GM19324 (cell line): ENCODE measurements around the gene ADAR.
"Not testable (repeated sequence)": the region's sequence is repeated elsewhere in the genome, so short reads cannot be mapped to it uniquely, and the experiment has no call there.

Experiments
- ATAC-seq: cut with Tn5 transposase; IDR thresholded peaks from one replicate; pipeline ENCODE4 v1.9.1; 2021; ENCODE audit warnings: mild to moderate bottlenecking, moderate library complexity; ENCODE audit not compliant: unreplicated experiment, low FRiP score

The ADAR gene, protein sequence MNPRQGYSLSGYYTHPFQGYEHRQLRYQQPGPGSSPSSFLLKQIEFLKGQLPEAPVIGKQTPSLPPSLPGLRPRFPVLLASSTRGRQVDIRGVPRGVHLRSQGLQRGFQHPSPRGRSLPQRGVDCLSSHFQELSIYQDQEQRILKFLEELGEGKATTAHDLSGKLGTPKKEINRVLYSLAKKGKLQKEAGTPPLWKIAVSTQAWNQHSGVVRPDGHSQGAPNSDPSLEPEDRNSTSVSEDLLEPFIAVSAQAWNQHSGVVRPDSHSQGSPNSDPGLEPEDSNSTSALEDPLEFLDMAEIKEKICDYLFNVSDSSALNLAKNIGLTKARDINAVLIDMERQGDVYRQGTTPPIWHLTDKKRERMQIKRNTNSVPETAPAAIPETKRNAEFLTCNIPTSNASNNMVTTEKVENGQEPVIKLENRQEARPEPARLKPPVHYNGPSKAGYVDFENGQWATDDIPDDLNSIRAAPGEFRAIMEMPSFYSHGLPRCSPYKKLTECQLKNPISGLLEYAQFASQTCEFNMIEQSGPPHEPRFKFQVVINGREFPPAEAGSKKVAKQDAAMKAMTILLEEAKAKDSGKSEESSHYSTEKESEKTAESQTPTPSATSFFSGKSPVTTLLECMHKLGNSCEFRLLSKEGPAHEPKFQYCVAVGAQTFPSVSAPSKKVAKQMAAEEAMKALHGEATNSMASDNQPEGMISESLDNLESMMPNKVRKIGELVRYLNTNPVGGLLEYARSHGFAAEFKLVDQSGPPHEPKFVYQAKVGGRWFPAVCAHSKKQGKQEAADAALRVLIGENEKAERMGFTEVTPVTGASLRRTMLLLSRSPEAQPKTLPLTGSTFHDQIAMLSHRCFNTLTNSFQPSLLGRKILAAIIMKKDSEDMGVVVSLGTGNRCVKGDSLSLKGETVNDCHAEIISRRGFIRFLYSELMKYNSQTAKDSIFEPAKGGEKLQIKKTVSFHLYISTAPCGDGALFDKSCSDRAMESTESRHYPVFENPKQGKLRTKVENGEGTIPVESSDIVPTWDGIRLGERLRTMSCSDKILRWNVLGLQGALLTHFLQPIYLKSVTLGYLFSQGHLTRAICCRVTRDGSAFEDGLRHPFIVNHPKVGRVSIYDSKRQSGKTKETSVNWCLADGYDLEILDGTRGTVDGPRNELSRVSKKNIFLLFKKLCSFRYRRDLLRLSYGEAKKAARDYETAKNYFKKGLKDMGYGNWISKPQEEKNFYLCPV

DNA sequence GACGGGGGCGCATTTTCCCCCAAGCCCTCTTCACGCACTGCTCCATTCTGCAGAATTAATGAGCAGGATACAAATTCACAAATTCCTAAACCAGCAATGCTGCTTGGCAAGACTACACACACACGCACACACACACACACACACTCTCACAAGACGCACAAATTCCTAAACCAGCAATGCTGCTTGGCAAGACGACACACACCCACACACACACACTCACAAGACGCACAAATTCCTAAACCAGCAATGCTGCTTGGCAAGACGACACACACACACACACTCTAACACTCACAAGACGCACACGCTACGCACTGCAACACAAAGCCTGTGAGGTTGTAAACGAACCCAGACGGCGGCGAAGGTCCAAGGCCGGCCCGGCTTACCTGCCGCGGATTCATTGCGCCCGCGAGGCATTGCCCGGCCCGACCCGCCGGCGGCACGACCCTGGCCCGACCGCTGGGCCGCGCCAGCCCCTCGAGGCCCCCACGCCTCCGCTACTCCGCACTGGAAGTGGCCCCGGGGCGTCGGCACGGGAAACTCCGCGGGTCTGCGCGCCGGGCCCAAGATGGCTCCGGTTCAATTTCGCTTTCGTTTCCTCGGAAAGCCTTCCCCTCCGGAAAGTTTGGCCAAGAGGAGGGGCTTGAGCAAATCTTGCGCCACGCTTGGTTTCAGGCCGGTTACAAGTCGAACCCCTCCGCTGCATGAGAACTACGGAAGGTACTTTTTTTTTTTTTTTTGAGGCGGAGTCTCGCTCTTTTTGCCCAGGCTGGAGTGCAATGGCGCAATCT lies at the start of gene ADAR:
Gene ADAR (minus strand): TSS at position 578 of the 788 bp plus-strand sequence. CDS start 180 bp downstream, at position 398.
- ATAC-seq = peak; percentile 80

DNA sequence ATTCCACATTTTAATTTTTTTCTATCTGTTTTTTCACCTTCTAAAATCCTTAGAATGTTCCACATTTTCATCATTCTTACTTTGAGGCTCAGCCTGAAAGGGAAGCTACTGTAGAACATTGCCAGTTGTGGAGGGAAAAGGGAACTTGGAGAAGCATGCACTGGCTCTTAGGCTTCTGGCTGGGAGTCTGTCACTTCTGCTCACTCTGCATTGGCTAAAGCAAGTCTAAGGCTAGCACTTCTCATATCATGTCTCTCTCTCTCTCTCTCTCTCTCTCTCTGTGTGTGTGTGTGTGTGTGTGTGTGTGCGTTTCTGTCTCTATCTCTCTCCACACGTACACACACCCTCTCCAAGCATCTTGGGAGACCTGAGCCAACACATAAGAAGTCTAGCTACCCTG lies 49.6 kb upstream of the ADAR start:
- ATAC-seq = no peak

DNA sequence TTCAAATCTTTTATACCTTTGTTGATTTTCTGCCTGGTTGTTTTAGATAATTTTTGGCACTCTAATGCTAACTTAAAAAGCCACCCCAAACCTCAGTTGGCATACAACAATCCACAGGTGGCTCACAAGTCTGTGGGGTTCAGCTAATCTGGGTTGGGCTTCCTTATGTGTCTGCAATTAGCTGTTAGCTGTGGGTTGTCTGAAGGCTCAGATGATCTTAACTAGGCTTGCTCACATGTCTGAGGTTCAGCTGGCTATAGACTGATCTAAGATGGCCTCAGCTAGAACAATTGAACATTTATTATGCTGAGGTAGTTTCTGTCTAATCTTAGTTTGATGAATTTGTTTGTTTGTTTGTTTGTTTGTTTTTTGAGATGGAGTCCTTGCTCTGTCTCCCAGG lies 44.9 kb upstream of the ADAR start:
- no peak for ATAC-seq

DNA sequence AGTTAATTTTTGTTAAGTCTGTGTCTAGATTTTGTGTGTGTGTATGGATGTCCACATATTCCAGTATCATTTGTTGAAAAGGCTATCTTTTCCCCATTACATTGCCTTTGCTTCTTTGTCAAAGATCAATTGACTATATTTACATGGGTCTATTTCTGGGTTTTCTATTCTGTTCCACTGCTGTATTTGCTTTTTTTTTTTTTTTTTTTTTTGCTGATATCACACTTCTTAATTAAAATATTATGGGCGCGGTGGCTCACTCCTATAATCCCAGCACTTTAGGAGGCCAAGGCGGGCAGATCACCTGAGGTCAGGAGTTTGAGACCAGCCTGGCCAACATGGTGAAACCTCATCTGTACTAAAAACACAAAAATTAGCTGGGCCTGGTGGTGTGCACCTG lies 36.7 kb upstream of the ADAR start:
- ATAC-seq = not testable (repeated sequence)

DNA sequence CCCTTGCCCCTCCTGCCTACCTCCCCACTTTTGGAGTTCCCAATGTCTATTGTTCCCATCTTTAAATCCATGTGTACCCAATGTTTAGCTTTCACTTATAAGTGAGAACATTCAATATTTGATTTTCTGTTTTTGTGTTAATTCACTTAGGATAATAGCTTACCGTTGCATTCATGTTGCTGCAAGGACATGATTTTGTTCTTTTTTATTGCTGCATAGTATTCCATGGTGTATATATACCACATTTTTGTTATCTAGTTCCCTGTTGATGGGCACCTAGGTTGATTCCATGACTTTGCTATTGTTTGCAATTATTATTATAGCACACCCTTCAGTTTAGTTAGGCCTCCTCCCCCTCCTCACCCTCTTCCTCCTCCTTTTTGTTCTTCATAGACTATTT lies 33.5 kb upstream of the ADAR start:
- ATAC-seq = no peak

DNA sequence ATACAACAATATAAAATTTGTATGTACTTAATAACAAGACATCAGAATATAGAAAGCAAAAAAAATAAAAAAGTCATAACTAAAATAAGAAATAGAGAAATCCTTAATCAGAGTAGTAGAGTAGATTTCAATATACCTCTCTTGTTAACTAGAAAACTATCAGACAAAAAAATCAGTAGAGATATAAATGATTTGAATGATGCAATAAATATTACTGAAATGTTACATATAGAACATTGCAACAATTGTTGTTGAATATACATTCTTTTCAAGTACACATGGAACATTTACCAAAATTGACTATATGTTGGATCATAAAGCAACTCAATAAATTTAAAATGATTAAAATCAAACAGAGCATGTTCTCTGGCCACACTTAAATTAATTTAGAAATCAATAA lies 31.9 kb upstream of the ADAR start:
- no peak for ATAC-seq

DNA sequence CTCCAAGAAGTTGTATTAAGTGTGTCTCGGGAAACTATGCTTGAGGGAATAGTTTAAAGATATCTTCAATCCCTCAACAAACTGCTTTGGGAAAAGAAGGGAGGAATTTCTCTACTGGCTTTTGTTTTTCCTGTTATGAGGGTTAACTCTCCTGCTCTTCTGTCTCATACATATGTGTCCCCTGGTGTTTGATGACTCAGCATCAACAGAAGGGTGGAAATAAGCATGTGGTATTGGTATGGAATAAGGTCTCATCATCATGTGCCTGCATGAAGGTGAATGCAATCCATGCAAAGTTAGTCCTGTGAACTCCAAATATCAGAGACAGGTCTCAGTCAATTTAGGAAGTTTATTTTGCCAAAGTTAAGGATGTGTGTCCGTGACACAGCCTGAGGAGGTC lies 27.2 kb upstream of the ADAR start:
- ATAC-seq = no peak

DNA sequence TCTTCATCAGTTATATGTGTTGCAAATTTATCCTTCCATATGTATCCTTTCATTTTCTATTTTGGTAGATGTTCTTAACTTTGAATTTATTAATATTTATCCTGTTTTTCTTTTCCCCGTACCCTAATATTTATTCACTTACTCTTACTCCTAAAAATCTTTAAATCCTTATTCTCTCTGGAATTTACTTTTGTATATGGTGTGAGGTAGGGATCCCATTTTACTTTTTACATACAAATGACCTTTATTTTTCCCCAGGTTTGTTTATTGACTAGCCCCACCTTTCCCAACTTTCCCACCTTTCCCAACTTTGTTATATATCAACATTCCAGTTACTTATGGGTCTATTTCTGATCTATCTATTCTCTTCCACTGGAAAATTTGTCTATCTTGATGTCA lies 21.7 kb upstream of the ADAR start:
- ATAC-seq = no peak

DNA sequence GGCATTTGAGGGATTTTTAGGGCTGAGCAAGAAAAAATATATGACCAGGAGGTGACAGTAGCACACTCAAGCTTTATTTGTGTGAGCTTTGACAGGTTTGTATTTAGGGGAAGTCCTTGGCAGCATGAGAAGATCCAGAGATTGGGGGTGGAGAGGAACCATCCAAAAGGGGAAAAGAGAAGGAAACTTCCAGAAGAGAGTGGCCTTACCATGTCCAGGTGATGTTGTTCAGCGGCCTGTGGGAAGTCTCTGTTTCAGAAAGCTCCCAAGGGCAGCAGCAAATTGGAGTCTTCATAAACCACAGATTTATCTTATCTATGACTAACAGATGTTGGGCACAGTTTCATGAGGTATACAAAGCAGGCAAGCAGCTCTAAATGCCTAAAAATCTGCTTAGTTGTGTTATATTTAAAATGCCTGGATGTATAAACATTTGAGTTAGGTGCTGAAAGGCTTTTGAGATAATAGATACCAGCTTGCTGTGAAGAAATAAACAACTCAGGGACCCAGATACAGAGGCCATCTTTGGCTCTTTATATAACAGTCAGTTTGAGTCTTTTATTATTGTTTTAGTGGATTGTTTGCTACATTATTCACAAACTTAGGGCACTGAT lies 21.2 kb upstream of the ADAR start:
- no peak for ATAC-seq

DNA sequence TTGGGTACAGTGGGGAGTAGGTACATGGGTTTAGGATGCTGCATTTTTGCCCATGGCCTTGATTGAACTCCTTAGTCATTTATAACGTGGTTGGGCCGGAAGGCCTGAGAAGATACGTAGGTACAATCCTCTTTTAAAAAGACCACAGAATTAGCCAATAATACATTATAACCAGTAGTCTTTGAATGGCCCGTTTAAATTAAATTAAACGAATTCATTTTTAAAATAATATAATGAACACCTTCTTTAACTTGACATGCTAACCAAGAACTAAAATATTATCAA lies 20.1 kb upstream of the ADAR start:
- no peak for ATAC-seq

DNA sequence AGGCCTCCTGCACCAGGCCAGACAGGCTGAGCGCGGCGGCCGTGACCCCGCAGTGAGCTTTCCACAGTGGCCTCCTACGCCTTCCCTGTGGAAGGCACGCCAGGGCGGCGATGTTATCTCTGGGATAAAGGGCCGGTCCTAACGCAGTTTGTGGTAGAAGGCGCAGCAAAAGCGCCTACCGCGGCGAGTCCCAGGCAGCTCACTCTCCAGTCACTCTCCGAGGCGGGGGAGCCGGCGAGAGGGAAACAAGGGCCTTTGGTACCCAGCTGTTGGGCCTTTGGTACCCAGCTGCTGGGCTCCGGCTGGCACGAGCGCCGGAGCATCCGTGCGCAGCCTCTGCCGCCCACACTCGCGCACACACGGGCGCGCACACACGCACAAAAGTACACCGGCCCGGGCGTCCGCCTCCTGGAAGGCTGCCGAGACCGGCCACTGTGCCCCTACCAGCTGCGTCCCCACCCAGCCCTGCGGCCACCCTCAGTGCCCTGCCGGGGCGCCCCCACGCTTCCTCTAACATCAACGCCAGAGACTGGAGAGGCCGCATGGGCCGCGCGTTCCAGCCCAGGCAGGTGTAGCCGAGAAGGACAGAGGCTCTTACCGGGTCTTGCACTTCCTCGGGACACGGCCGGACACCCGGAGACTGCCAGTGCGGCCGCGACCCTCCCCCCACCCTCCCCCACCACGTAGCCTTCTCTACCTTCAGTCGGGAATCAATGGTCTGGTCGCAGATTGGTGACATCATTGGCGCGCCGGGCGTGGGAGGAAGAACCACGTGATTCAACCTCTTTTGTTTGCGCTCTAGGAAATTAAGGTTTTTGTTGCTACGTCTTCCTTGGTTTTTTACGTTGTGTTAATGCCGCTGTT lies 19.5 kb upstream of the ADAR start:
- ATAC-seq = peak; percentile 75

DNA sequence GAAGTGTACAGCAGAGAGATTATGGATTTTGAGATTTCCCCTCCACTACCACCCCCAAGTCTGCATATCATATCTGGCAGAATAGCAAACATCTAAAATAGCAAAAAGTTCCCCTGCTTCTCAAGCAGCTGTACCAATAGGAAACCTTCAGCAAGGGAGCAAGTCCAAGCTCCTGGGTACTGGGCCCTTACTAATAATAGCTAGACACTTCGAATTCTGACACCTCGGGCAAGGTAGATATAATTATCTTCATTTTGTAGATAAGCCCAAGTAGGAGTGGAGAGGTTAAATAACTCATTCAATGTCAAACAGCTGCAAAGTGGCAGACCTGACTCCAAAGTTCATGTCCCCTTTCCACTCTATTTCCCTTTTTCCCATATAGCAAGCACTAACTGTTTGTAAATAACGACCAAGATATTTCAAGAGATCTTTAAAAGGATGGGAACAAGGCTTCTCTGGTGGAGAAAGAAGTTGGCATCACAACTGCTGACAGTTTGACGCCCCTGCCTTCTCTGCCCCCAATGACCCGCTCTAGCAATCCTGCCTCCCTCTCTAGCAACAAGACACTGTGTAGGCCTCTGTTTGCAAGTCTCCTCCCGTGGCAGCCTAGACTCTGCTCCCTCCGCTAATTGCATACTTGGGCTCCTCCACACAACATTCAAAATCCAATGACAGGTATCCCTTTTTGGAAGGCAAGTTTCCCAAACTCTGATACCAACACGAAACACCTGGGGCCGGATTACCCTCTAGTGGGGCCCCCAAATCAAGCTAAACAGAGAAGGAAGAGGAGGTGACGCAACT lies 18.7 kb upstream of the ADAR start:
- ATAC-seq = peak; percentile 7

DNA sequence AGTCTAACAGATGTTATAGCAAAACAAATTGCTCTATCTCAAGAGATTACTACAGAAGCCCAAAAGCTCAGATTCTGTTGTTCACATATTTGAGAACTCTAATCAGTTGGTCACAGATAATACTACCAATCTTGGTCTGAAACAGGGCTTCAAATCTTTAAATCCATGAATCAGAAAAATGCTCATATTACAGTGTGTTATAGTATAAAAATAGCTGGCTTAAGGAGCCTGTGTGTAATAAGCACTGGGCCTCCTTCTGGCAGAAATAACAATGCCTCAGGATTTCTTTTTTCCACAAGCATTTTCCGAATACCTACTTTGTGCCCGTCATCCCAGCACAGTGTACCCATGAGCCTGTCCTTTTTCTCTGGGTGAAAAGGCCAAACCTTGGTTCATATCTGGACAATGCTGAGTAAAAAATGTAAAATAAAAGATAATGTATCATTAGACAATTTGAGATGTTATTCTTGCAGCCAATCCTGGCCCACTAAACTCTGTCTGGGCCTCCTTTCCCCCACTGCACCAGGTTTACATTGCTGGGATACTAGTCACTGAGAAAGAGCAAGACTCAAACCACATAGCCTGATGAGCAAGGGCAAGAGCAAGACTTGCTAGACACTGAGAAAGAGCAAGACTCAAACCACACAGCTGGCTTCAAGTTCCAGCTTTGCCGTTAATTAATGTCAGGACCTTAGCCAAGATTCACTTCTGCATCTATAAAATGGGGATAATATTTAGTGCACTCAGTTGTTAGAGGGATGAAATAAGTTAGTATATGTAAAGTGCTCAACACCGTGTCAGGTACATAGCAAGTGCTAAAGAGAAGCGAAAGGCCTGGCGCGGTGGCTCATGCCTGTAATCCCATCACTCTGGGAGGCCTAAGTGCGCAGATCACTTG lies 17.0 kb upstream of the ADAR start:
- no peak for ATAC-seq

DNA sequence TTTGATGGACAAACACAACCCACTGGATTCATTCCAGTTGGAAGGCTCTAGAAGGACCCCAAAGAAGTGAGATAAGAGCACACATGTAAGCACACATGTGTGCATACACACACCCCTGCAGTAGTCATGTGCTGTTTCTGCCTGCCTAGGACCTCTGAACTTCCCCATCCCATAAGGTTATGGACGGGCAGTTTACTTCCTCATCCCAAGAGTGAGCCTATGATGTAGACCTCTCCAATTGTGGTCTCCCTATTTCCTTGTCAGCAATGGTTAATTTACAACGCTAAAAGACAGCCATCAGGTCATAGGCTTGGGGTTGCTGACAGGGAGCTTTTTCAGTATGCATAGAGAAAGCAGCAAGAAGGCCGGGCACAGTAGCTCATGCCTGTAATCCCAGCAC lies 15.4 kb upstream of the ADAR start:
- no peak for ATAC-seq

DNA sequence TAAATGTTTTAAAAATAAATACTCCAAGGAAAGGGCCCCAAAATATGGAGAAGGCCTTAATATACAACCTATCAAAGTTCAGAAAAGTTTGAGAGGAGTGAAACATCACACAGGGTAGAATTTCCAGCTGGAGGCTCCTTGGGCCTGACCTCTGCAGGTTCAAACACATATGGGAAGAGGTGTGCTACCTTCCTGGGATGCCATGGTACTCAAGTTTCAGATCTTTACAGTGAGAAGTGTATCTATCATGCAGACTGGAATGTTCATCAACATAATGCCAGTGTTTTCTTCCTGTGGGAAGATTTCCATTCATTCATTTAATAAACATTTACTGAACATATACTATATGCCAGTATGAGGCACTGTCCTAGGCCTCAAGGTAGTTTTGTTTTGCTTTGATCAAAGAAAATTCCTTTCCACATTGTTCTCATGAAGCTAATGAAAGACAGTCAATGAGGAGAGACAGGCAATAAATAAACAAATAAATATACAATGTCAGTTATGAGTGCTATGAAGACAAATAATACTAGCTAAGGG lies 14.6 kb upstream of the ADAR start:
- no peak for ATAC-seq

DNA sequence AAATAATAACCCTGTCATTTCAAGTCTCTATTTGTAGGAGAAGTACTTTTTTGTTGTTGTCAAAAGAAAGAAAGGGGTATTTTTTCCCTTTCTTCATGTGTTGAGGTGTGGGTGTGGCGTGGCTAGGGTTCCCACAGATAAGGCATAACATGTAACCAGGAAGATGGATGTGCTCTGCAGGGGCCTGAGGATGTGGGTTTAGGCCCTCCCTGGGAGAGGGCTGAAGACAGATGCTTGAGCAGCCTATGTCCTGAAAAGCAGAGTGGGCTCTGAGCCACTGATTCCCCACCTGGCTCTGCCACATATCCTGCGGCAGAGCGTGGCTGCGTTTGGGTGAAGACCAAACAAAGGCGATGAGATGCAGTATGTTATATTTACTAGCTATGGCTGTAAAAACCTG lies 13.9 kb upstream of the ADAR start:
- ATAC-seq = no peak

DNA sequence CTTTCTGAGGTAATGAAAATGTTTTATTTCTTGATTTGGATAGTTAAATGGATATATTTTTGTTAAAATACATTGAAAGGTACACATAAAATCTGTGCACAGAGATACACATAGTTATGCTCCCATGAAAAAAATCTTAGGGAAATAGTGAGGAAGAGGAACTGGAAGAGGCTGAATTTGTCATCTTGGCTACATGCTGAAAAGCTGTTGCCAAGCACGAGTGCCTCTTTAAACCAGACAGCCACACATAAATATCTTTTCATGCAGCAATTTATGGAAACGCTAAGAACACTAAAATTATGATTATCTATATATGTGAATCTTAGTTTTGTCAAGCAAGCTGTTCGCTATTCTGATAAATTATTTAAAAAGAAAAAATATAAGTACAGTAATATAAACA lies 12.8 kb upstream of the ADAR start:
- no peak for ATAC-seq
